ENCODE results near the gene SHANK2.

SHANK2 gene

DNA sequence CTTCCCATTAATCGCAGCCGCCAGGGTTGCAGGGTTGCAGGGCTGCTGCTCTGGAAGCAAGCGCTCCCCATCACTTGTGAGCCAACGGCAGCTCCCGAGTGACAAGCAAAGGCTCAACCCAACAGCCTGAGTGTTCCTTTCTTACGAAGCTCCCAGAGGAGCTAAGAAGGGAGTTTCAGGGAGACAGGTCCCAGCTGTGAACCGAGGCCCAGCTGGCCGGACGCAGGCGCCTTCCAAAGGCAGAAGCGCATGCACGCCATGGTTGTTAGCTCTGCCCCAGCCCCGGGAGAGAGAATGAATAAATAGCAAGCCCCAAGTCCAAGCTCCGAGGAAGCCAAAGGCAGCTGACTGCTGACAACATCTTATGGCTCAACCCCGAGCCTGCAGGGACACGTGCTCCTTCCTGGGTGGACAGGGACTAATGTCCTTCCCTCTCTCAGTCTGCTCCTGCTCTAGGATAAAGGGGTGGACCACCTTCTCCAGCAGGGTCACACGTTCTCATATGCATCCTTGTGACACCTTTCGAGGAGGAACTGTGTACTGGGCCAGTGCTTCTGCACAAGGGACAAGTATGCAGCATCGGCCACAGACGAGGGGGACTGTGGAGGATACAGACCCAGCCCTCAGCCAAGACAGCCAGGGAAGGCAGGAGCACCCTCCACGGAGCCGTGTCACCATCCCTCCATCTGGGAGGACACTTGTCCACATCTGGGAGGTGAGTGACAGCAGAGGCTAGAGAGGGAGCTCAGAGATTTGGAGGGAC, 29.9 kb downstream of the SHANK2 start:
- no peak for DNase-seq (ENCODE audit: low read depth in 2 of 2)

DNA sequence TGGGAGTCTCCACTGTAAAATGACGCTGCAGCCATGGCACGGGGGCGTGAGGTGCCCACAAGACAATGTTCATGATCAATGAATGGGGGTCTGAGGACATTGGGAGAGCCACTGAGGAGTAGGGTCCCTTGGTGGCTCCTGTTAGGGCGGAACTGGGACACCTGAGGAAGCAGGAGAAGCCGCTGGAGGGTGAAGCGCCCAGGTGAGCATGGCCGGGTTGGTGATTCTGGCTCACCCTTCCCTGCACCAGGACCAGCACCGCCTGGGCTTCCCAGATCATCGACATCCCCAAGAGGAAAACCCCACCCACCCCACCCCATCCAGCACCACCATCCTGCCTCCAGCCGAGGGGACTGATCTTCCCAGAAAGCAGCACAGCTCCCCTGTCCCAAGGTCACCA, 30.6 kb downstream of the SHANK2 start:
- no peak for DNase-seq (ENCODE audit: low read depth in 2 of 2)

GRCh38 chr11:71221201-71221600, 31.2 kb downstream of the SHANK2 start:
- DNase-seq (ENCODE audit: low read depth in 2 of 2), result no peak

- DNase-seq (ENCODE audit: low read depth in 2 of 2), result no peak
Measured at GRCh38 chr11:71218789-71219499, 33.4 kb downstream of the SHANK2 start.

DNA sequence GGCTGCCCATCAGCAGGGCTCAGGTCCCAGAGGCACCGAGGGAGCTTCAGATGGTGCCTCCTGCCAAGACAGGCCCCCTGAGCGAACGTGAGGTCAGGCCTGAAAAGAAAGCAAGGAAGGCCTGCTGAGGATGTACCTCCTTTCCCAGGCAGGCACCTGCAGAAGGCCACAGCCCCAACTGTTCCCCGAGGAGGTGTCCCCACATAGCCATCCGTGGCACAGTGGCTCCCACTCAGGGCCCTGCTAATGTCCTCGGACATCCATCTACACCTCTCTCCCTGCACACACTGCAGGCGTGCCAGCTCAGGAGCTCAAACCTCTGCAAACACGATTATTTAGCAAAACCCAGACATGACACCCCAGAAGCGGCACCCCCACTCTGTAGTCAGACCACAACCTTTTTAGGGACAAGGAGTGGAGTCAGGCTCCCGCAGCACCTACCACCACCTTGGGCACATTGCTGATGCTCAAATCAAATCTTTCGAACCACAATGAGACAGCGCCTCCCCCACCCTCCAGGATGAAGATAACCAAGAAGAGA, 36.9 kb downstream of the SHANK2 start:
- DNase-seq (ENCODE audit: low read depth in 2 of 2), result no peak

GRCh38 chr11:71214553-71215424, 37.6 kb downstream of the SHANK2 start:
- no peak for DNase-seq (ENCODE audit: low read depth in 2 of 2)

DNA sequence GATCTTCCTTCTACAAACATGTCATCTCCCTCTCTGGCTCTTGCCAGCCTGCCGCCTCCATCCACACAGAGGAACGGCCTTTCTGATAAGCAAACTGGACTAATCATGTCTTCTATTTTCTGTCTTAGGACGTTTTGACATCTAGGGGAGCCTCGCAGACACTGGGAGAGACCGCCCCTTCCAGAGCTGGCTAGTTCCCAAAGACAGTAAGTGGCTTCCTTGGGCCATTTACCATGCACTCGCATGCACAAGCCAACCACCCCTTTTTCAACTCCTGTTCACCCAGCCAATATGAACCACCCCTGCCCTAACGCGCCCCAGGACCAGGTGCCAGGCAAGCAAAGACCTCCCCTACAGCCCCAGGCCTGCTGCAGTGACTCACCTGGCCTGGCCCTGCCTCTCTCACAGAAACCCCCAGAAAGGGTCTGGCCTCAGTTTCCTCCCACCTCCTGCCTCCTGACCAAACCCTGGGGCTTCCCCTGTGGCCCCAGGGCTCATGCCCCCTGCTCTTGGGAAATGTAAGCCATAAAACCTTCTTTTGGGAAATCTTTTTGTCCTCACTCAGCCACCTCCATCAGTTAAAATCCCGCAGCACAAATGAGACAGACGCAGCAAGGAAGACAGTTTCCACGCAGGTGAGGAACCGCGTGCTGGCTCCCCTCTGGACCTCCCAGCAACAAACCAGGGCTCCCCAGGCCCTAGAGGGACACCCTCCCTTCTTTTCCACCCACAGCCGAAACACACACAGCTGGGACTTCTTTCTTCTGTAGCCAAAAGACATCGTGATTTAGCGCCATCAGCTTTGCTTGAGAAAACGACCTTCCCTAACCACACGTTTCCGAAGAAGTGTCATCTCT, 38.5 kb downstream of the SHANK2 start:
- no peak for DNase-seq (ENCODE audit: low read depth in 2 of 2)

- no peak for DNase-seq (ENCODE audit: low read depth in 2 of 2)
Measured at GRCh38 chr11:71212871-71213559, 39.4 kb downstream of the SHANK2 start.

DNA sequence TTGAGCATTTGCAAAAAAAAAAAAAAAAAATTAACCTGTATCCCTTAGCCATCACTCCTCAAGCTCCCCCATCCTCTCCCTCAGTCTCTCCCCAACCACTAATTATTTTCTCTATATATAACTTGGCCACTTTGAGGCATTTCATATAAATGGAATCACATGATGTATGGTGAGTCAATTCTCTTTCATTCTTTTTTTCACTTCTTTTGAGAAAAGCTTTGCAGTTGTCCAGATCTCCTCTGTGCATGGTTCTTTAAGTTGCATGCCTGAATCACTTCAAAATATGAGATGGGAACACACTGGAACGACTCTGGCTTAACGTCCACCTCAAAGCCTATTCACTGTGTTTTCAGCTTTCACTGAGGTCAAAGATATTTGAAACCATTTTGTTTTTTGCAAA, 40.7 kb downstream of the SHANK2 start:
- no peak for DNase-seq (ENCODE audit: low read depth in 2 of 2)

GRCh38 chr11:71210861-71211260, 41.5 kb downstream of the SHANK2 start:
- DNase-seq (ENCODE audit: low read depth in 2 of 2), result no peak

DNA sequence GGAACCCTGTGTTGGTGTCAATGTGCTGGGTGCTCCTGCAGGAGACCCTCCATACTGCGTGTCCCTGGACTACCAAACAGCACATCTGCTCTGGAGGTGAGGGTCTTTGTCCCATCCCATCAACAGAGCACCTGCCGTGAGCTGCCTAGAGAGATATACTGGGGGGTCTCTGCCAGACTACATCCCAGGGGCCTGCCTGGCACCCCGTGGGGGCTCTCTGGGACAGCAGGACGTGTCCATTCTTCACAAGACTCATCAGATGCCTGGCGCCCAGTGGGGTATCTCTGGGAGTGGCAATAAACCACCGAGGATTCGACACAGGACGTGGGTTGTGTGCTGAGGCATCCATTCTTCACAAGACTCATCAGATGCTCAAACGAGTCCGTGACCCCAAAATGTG, 42.7 kb downstream of the SHANK2 start:
- no peak for DNase-seq (ENCODE audit: low read depth in 2 of 2)

- DNase-seq (ENCODE audit: low read depth in 2 of 2), result no peak
Measured at GRCh38 chr11:71209181-71209580, 43.2 kb downstream of the SHANK2 start.

DNA sequence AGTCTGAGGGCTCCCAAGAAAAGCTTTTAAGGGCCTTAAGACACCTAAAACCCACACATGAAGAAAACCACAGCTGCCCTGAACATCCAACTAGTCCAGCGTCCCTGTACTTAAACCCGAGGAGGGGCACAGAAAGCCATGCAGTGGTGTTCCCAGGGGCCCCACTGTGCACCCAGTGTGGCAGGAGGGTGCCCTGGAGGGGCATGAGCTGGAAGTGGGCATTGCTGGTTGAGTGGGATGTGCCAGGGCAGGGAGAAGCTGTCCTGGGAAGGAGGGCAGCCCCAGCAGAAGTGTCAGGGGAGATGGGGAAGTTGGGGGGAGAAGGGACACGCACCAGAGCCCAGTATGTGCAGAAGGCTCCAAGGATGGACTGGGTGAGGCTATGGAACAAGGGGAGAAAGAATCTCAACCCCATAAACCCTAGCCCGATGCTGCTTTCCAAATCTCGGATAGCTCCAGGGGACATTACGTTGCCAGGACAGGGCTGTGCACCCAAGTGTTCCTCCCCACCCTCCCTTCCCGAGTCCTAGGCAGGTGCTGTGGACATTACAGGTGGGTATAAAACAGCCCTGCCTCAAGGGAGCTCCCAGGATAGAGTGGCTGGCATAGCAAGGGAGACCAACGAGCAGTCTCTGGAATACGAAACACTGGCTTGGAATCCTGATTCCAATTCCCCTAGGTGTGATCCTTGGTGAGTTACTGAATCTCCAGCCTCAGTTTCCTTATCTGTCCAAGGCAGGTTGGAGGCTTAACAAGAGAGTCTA, 44.2 kb downstream of the SHANK2 start:
- no peak for DNase-seq (ENCODE audit: low read depth in 2 of 2)

DNA sequence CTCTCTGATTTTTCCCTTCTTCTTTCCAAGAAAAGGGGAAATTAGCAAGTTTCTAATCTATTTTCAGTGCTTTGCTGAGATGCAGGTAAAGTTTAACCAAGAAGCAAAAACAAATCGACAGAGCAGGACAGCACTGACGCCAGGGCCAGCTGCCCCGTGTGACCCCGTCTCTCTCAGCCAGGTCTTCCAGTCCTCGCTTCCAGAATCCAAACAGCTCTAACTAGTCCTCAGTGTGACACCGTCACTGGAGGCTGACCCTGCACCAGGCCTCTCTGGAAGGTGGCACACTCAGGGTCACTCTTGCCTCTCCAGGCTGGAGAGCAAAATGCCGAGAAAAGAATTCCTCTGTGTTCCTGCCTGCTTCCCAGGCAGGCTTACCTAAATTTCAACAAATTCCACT, 44.8 kb downstream of the SHANK2 start:
- no peak for DNase-seq (ENCODE audit: low read depth in 2 of 2)

DNA sequence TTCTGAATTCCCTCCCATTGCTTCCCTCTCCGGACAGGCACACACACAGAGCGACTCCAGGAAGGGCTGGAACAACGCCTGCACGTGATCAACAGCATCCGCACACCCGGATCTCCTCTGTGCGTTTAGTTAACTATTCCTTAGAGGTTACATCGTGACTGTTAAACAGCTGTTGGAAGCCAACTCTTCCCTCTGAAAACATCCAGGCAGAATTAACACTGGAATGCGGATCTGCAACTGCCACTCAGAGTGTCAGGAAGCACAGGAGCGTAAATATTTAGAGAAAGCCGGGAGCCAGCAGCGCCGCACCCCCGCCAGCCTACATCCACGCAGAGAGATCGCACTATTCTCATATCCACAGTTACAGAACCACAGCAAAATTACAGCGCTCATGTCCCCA, 46.2 kb downstream of the SHANK2 start:
- DNase-seq (ENCODE audit: low read depth in 2 of 2), result no peak

DNA sequence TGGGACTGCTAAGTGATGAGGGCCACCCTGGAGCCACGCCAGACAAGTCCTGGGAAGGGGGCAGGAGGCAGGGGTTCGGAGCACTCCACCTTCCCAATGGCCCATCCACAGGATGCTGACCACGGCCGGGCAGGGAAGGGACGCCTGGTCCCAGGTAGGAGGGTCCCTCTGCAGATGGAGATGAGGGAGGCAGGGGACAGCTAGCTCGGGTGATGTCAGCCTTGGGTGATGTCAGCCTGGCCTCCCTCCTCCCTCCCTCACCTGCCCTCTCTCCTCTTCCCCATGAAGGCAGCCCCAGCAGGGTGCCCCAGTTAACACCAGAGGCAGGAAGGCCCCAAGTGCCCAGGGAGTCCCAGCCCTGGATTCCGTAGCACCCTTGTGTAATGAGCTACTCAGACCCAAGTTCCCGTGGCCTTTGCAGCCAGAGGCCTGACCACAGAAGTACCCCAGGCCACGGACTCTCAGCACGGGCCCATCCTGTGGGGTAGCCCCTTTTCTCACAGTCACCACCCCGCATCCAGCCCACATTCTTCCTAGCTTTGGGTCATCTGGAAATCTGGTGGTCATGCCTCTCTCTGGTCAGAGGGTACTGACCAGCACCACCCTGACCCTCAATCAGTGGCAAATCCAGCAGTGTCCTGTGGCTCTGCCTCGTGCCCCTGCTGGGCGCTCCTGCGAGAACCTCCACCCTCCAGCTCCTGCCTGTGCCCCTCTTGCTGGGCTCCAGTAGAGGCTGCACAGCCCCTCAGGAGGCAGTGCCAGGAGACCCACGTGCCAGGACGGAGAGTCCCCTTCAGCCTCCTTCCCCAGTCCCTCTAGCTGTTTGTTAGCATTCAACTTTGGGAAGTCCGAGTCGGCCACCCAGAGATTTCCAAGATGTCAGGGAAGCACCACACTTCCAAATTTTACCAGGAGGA, 47.4 kb downstream of the SHANK2 start:
- no peak for DNase-seq (ENCODE audit: low read depth in 2 of 2)

DNA sequence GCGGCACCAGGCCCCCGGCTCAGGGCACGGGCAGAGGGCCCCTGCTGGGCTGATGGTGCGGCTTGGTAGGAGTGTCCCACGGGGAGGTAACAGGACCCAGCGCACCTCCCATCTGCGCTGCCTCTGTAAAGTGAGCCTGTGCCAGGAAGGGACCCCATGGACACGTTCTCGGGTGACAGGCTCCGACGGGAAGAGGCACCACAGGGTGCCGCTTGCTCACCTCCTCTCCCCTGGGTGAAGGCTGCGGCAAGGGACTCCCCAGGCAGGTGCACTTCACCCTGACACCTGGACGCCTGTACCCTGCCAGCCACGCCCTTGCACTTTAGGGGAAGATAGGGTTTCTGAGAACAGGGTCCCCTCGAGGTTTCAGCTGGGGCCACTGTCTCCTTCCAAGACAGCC, 48.1 kb downstream of the SHANK2 start:
- DNase-seq (ENCODE audit: low read depth in 2 of 2), result no peak

DNA sequence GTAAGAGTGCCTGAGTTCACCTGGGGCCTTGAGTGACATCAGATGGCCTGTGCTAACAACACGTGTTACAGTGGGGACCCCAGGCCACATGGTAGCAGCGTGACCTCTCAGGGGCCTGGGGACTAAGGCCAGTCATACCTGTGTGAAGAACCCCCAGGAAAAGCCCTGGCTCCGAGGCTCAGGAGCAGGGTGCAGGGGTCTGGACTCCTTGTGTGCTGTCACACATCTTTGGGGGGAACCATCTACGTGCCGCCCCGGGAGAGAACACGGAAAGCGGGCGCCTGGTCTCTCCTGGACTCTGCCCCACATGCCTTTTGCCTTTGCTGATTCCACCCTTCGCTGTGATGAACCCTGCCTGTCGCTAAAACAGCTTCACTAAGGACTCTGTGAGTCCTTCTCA, 48.7 kb downstream of the SHANK2 start:
- no peak for DNase-seq (ENCODE audit: low read depth in 2 of 2)

GRCh38 chr11:71202966-71203365, 49.4 kb downstream of the SHANK2 start:
- DNase-seq (ENCODE audit: low read depth in 2 of 2), result no peak
